AG04449 (cell line): Measurements from ENCODE around the gene MFAP3.

Experiments used
- CTCF ChIA-PET: fragments of 350-600 bp; formaldehyde crosslinking; extraction: SDS; loops from one replicate; lab custom pipeline; 2021; ENCODE audit warnings: antibody characterized with exemption; lab: Yijun Ruan, JAX
- POLR2A ChIA-PET: fragments of 400-600, 350-600 bp; formaldehyde crosslinking; extraction: SDS; loops from one replicate; lab custom pipeline; 2020; ENCODE audit warnings: antibody characterized with exemption, inconsistent platforms; lab: Yijun Ruan, JAX
- DNase-seq: peaks from one replicate; pipeline ENCODE4 v3.0.0-alpha.2; 2010; ENCODE audit warnings: low read depth, low spot score
- H3K4me3 ChIP-seq: 2 replicates; pipeline ENCODE4 v1.5.1; 2011; ENCODE audit warnings: low read depth, mild to moderate bottlenecking, control low read depth, low read length
- CTCF ChIP-seq: IDR thresholded peaks from one replicate; pipeline ENCODE4 v1.5.1; 2011; ENCODE audit warnings: mild to moderate bottlenecking, moderate library complexity, low read length, control low read depth, inconsistent platforms; ENCODE audit not compliant: insufficient read depth; ENCODE audit errors: missing control alignments

The MFAP3 gene

GRCh38 chr5:154038707-154039457, at the start of gene MFAP3, which contains the start of gene FAM114A2:
Gene MFAP3, plus strand, starts transcription at chr5:154038967. Its CDS starts 10,756 bp downstream, at chr5:154049723.
Gene FAM114A2, minus strand, starts transcription at chr5:154038910. Its CDS starts 3,957 bp downstream, at chr5:154034953.
- DNase-seq: peak; percentile 28
- no peak for TF ChIP-seq CTCF
- peak within 1 kb of the TSS; percentile 93 for H3K4me3 ChIP-seq
- ChIA-PET POLR2A (interaction anchor here (1.0 to 1.5 kb wide), 3 partner anchors 11 to 152 kb away, joined by 3 to 4 read pairs (median 4); partner anchors contain the start of gene GALNT10), CTCF (interaction anchor here (1.1 to 1.6 kb wide), 3 partner anchors 12 to 366 kb away, joined by 3 to 5 read pairs (median 3); no protein-coding TSS in a partner anchor)

GRCh38 chr5:153991168-153991567, 47.6 kb upstream of the MFAP3 start:
- DNase-seq: no peak
- POLR2A ChIA-PET: no interaction called here
- no peak for TF ChIP-seq CTCF
- H3K4me3 ChIP-seq: no peak overlapping the region
- CTCF ChIA-PET: interaction anchor here (5.2 kb wide), 1 partner anchor 16 kb away, joined by 37 read pairs; no protein-coding TSS in a partner anchor

DNA sequence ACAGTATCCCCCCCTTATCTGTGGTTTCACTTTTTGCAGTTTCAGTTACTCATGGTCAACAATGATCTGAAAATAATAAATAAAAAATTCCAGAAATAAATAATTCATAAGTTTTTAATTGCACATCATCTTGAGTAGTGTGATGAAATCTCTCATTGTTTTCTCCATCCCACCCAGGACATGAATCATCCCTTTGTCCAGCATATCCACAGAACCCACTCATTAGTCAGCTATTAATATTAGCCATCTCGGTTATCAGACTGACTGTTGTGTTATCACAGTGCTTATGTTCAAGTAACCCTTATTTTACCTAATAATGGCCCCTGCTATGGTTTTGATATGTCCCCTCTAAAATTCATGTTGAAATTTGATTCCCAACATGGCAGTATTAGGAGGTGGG, 40.8 kb upstream of the MFAP3 start:
- ChIA-PET CTCF (interaction anchor here (1.0 kb wide), 1 partner anchor 22 kb away, joined by 3 read pairs; no protein-coding TSS in a partner anchor), POLR2A (no interaction called here)
- no peak overlapping the region for H3K4me3 ChIP-seq
- TF ChIP-seq CTCF: no peak
- DNase-seq: no peak

DNA sequence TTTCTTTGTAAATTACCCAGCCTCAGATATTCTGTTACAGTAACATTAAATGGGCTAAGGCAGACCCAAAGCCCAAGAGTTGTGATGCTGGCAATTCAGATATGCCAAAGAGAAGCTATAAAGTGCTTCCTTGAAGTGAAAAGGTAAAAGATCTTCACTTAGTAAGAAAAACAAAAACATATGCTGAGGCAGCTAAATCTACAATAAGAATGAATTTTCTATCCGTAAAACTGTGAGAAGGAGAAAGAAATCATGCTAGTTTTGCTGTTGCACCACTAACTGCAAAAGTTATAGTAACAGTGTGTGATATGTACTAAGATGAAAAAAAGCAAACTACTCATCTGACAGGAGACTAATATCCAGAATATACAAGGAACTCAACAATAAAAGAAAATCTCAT, 40.0 kb upstream of the MFAP3 start:
- H3K4me3 ChIP-seq: no peak overlapping the region
- no peak for DNase-seq
- CTCF ChIA-PET: interaction anchor here (1.0 kb wide), 1 partner anchor 23 kb away, joined by 3 read pairs; no protein-coding TSS in a partner anchor
- POLR2A ChIA-PET: no interaction called here
- TF ChIP-seq CTCF: no peak

DNA sequence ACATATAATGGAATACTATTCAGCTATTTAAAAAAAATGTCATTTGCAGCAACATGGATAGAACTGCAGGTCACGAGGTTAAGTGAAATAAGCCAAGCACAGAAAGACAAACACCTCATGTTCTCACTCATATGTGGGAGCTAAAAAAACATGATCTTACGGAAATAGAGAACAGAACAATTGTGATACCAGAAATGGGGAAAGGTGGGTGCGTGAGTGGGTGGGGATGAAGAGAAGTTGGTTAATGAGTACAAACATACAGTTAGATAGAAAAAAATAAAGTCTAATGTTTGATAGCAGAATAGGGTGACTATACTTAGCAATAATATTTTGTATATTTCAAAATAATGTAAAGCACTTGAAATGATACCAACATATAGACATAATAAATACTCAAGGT, 38.8 kb upstream of the MFAP3 start:
- H3K4me3 ChIP-seq: no peak overlapping the region
- POLR2A ChIA-PET: no interaction called here
- DNase-seq: no peak
- no peak for TF ChIP-seq CTCF
- CTCF ChIA-PET: no interaction called here

- H3K4me3 ChIP-seq: no peak overlapping the region
- DNase-seq: no peak
- CTCF ChIA-PET: no interaction called here
- POLR2A ChIA-PET: no interaction called here
- no peak for TF ChIP-seq CTCF
Observed at GRCh38 chr5:154000703-154001102, 38.1 kb upstream of the MFAP3 start.
